B cell (primary cell): ENCODE data around the gene MDFI.

Experiments used
- EZH2 ChIP-seq: IDR thresholded peaks from 2 replicates; pipeline ENCODE4 v1.6.1; 2012; ENCODE audit warnings: borderline replicate concordance, low read depth, mild to moderate bottlenecking, moderate library complexity, low read length; ENCODE audit not compliant: insufficient read depth, poor library complexity, severe bottlenecking
- TF ChIP-seq, protein P1 (sequence below): fragments of 200-600 bp; IDR thresholded peaks from one replicate; pipeline ENCODE4 v1.8.0; 2022; ENCODE audit warnings: antibody characterized with exemption, mild to moderate bottlenecking

DNA sequence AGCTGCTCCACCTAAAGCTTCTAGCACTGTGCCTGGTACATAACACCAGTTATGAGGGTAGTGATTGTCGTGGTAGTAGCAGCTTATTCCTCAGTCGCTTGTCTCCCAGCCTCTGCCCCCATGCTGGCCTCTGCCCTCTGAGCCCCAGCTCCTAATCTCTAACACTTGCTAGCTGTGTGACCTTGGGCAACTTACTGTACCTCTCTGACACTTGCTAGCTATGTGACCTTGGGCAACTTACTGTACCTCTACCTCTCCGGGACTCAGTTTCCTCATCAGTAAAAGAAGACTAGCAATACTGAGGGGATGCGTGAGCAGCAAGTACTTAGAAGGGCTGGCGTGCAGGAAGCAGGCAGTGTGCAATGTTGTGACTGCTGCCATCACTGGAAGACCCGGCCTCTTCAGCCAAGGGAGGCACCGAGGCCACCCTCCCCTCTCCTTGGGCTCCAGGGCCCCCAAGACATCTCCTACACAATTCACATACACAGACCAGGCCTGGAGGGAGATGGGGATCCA, 9.9 kb downstream of the MDFI start:
- TF ChIP-seq, protein P1, sequence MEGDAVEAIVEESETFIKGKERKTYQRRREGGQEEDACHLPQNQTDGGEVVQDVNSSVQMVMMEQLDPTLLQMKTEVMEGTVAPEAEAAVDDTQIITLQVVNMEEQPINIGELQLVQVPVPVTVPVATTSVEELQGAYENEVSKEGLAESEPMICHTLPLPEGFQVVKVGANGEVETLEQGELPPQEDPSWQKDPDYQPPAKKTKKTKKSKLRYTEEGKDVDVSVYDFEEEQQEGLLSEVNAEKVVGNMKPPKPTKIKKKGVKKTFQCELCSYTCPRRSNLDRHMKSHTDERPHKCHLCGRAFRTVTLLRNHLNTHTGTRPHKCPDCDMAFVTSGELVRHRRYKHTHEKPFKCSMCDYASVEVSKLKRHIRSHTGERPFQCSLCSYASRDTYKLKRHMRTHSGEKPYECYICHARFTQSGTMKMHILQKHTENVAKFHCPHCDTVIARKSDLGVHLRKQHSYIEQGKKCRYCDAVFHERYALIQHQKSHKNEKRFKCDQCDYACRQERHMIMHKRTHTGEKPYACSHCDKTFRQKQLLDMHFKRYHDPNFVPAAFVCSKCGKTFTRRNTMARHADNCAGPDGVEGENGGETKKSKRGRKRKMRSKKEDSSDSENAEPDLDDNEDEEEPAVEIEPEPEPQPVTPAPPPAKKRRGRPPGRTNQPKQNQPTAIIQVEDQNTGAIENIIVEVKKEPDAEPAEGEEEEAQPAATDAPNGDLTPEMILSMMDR, result no peak
- TF ChIP-seq EZH2, result no peak
